T-helper 22 cell (primary cell): ENCODE measurements around the gene GPR42.

Source experiments
- DNase-seq: peaks from one replicate; pipeline ENCODE4 v3.0.0-alpha.2; 2020; ENCODE audit warnings: low read depth

The GPR42 gene, protein sequence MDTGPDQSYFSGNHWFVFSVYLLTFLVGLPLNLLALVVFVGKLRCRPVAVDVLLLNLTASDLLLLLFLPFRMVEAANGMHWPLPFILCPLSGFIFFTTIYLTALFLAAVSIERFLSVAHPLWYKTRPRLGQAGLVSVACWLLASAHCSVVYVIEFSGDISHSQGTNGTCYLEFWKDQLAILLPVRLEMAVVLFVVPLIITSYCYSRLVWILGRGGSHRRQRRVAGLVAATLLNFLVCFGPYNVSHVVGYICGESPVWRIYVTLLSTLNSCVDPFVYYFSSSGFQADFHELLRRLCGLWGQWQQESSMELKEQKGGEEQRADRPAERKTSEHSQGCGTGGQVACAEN

DNA sequence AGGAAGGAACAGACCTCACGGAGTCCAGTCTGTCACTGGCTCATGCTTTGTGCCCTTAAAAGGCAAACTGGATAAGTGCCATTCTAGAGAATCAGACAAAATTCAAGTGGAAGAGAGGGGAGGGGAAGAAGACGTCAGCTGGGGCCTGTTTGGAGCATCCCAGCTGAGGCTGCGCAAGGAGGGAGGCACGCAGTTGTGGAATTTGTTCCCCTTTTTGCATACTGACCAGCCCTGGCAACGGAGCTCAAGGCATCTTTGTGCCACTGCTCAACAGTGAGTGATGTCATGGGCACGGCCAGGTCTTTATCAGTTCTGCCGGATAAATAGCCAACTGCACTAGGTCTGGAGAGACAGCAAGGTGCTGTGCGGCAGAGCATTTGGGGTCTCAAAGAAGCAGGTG lies at the start of gene GPR42:
GPR42 (plus strand) TSS at position 347 of the 400 bp plus-strand sequence. CDS start 292 bp downstream, outside the sequence.
- no peak for DNase-seq

- DNase-seq, result no peak
Measured at GRCh38 chr19:35321291-35321690, 49.6 kb upstream of the GPR42 start.

DNA sequence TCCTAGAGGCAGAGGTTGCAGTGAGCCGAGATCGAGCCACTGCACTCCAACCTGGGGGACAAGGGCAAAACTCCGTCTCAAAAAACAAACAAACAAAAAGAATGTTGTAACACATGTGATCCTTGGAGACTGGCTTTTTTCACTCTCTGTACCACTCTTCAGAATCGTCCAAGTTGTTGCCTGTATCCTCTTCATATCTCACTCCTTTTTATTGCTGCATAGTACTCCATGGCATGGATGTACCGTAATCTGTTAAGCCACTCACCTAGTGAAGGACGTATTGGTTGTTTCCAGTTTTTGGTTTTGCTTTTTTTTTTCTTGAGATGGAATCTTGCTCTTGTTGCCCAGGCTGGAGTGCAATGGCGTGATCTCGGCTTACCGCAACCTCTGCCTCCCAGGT lies 48.9 kb upstream of the GPR42 start:
- no peak for DNase-seq

DNA sequence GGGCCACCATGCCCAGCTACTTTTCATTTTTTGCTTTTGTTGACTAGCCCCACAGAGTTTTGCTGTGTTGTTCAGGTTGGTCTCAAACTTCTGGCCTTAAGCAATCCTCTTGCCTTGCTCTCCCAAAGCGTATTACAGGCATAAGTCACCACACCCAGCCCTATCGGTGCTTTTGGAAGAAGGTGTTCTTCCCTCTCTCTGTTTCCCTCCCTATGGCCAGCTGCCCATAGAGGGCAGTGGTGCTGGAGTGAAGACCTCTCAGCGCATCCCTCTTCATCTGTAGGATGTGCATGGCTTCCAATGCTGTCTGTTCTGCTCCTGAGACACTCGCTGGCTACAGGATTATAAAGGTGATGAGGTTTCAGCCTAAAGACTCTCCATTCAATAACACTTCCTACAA lies 43.2 kb upstream of the GPR42 start:
- no peak for DNase-seq

DNA sequence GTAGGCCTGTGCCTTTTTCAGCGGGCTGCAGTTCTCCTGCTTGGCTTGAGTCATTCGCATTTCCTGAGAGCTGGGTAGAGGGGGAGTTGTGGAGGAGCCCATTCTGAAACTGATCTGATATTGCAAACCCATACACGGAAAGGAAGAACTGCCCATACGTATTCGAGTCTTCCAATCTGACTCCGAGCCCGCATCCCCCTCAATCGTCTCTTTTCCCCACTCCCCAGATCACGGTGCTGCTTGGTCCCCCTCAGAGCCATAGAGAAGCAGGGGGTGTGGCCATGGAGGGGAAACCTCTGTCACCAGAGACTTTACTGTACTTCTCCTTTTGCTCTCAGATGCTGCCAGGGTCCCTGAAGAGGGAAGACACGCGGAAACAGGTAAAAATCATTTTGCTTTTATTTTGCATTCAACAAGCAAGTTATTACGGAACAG lies 42.0 kb upstream of the GPR42 start, which contains the start of gene CD22:
CD22 (plus strand) TSS at position 337 of the 435 bp plus-strand sequence. CDS start 2,854 bp downstream, outside the sequence.
- DNase-seq, result no peak

GRCh38 chr19:35329323-35329722 lies 41.5 kb upstream of the GPR42 start:
- DNase-seq, result no peak

DNA sequence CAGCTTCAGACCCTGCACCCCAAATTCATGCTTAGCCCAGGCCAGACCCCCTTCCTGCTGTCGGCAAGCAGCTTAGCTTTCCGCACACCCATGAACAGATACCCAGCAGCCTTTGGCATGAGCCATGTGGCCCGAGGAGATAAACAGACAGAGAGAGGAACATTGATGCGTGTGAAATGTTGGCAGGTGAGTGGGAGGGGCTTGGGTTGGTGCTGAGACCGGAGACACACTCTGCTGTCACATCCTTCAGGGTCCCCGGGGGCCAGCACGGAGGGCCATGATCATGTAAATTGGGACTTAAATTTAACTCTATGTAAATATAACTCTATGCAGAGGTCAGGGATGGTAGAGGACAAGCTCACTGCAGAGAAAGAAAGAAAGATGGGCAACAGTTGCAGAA lies 40.4 kb upstream of the GPR42 start:
- DNase-seq, result no peak

GRCh38 chr19:35331551-35332214 lies 39.2 kb upstream of the GPR42 start:
- no peak for DNase-seq

- no peak for DNase-seq
Measured at GRCh38 chr19:35332817-35333216, 38.1 kb upstream of the GPR42 start.

GRCh38 chr19:35334144-35334753 lies 36.6 kb upstream of the GPR42 start:
- no peak for DNase-seq

DNA sequence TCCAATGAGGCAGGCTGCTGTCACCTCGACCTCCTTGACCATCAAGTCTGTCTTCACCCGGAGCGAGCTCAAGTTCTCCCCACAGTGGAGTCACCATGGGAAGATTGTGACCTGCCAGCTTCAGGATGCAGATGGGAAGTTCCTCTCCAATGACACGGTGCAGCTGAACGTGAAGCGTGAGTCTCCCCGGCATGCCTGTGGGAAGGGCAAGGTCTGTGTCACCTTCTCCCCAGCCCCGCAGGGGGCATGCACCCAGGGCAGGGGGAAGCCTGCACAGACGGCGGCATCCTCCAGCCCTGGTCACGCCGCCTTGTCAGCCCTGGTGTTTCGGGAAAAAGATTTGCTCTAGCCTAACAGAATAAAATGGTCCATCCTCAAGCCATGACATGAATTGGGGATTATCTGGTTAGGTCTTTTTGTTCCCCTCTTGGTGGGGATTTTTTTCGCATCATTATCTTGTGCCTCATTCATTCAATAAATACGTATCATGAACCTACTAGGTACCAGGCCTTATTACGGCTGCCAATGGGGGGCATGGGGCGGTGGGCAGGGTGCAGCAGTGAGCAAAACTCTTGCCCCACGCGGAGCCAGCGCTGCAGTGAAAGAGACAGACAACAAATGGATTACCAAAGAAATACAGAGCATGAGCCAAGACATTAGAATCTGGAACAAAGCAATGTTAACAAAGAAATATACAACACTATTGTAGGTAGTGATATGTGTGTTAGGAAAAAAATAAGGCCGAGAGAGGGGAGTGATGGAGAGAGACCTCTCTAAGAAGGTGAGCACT lies 34.5 kb upstream of the GPR42 start:
- DNase-seq, result no peak

DNA sequence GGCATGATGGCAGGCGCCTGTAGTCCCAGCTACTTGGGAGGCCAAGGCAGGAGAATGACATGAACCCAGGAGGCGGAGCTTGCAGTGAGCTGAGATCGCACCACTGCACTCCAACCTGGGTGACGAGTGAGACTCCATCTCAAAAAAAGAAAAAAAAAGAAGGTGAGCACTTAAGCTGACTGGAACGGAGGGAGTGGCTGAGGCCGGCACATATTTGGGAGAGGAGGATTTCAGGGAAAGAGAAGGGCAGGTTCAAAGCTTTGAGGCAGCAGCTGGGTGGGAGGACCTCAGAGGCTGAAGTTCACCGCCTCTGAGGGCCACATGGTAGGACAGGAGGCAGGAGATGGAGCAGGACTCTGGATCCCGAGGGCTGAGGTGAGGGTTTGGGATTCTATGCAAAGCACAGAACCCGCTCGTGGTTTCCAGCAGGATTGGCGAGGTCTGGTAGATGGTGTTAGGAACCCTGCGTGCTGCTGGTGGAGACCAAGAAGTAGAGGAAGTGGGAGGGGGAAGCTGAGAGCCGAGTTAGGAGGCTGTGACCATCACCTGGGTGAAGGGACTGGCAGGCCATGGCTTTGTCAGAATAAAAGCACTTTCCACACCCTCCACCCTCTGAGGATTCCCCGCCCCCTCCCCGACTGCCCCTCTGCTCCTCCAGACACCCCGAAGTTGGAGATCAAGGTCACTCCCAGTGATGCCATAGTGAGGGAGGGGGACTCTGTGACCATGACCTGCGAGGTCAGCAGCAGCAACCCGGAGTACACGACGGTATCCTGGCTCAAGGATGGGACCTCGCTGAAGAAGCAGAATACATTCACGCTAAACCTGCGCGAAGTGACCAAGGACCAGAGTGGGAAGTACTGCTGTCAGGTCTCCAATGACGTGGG lies 33.5 kb upstream of the GPR42 start:
- DNase-seq, result no peak

- DNase-seq, result no peak
Measured at GRCh38 chr19:35337984-35338296, 32.9 kb upstream of the GPR42 start.

- DNase-seq, result no peak
Measured at GRCh38 chr19:35340431-35340830, 30.4 kb upstream of the GPR42 start.

DNA sequence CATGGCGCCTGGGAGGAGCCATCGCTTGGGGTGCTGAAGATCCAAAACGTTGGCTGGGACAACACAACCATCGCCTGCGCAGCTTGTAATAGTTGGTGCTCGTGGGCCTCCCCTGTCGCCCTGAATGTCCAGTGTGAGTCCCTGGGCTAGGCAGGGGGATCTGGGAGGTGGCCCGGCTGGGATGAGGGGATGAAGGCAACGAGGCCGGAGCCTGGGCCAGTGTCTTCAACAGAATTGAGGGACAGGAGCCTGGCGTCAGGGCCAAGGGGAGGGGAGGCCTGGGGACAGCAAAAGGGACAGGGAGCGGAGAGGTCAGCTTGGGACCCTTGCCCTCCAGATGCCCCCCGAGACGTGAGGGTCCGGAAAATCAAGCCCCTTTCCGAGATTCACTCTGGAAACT lies 29.9 kb upstream of the GPR42 start:
- DNase-seq, result no peak

DNA sequence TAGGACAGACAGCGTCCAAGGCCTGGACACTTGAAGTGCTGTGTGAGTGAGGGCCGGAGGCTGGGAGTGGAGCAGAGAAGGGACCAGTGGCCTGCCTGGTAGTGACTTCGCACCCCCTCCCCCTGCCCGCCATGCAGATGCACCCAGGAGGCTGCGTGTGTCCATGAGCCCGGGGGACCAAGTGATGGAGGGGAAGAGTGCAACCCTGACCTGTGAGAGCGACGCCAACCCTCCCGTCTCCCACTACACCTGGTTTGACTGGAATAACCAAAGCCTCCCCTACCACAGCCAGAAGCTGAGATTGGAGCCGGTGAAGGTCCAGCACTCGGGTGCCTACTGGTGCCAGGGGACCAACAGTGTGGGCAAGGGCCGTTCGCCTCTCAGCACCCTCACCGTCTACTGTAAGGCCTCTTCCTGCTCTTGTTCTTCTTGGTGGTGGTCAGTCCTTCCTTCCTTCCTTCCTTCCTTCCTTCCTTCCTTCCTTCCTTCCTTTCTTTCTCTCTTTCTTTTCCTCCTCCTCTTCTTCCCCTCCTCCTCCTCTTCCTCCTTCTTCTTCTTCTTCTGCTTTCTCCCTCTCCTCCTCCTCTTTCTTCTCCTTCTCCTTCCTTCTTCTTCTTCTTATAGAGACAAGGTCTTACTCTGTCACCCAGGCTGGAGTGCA lies 29.2 kb upstream of the GPR42 start:
- DNase-seq, result no peak

DNA sequence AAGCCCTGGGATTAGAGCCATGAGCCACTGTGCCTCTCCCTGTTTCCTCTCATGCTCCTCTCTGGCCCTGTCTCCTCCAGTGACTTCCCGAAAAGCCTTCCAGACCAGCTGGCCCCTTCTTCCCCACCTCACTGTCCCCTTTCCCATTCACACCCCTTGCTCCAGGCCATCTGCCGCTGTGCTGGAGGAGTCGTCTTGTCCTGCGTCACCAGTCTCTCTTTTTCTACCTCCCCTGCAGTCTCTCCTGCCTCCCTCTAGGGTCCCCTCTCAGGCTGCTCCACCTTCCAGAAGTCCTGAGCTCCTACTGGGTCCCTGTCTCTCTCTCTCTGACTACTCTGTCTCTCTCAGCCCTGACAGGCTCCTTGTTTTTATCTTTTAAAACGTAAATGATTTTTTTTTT lies 28.4 kb upstream of the GPR42 start:
- no peak for DNase-seq

DNA sequence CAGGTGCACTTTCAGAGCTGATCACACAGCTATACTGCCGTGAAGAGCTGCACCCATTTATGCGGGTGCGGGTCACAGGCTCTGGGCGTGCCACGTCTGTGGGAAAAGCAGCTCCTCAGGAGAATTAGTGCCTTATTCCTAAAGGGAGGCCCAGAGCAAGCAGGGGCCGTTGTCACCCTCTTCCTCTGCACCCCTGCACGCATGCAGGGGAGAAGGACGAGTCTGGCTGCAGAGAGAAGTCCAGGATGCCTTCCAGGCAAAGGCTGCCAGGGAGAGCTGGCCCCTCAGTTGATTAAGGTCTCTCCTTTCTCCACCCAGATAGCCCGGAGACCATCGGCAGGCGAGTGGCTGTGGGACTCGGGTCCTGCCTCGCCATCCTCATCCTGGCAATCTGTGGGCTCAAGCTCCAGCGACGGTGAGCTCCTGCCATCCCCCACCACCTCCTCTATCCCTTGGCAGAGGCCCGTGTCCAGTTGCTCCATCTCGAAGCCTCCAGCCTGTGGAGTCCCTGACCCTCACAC lies 26.3 kb upstream of the GPR42 start:
- no peak for DNase-seq

DNA sequence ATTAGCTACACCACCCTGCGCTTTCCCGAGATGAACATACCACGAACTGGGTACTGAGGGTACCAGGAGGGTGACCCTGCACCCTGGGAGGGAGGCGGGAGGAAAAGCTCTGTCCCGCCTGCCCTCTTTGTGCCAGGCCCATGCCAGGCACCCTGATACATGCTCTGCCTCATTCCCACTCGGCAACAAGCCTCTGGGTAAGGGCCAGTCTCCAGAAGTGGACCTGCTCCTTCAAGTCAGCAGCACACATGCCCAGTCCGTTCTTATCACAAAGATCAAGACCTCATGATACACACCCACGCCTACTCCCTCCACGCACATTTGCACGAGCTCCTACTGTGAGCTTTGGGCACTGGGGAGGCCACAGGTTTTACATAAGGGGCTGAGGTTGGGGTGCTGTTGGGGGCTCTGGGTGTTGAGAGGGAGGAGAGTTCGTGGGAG lies 25.2 kb upstream of the GPR42 start:
- no peak for DNase-seq

- DNase-seq, result peak; percentile 70
Measured at GRCh38 chr19:35346193-35347052, 24.4 kb upstream of the GPR42 start.
